ENCODE measurements around the gene HIVEP2. TPM values are rescaled to one million over a fixed set of nuclear protein-coding genes. Genes with fewer than 3 reads are reported as not detected.

HIVEP2 gene
- total and polyA plus RNA-seq, 2 of the 4 experiments (the other 2 are of a cell fraction), result 4.3 to 11.3 TPM

DNA sequence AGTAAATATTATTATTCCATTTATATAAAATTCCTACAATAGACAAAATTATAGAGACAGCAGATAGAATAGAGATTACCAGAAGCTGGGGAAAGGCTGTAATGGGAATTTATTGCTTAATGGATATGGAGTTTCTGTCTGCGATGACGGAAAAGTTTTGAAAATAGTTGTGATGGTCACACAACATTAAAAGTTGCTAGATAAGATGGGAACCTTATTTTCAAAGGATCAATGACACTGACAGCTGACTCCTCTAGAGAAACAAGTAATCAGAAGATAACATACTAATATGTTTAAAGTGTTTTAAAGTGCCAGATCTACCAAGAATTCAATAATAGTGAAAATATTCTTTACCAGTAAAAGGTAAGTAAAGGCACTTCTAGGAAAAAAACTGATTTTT is 236.3 kb downstream of the HIVEP2 start:
- H3K9ac ChIP-seq (ENCODE audit: low read depth, low read length), result no peak overlapping the region
- H3K27me3 ChIP-seq (ENCODE audit: control insufficient read depth, insufficient read depth, low read length), result peaks cover 2% of the 10 kb centered on the region; the same call in 1 of the 2 replicates
- no TSS peak for BruUV-seq (replicated peaks)
- H3K27ac ChIP-seq (ENCODE audit: insufficient read depth, low read length), result no peak overlapping the region
- POLR2A ChIA-PET (ENCODE audit: unreplicated experiment), result no interaction called here
- no peak overlapping the region for H4K91ac ChIP-seq (ENCODE audit: insufficient read depth, low read depth, low read length)
- no peaks in the 10 kb centered on the region for H3K9me1 ChIP-seq (ENCODE audit: insufficient read depth, low read length)
- TF ChIP-seq, protein P1, sequence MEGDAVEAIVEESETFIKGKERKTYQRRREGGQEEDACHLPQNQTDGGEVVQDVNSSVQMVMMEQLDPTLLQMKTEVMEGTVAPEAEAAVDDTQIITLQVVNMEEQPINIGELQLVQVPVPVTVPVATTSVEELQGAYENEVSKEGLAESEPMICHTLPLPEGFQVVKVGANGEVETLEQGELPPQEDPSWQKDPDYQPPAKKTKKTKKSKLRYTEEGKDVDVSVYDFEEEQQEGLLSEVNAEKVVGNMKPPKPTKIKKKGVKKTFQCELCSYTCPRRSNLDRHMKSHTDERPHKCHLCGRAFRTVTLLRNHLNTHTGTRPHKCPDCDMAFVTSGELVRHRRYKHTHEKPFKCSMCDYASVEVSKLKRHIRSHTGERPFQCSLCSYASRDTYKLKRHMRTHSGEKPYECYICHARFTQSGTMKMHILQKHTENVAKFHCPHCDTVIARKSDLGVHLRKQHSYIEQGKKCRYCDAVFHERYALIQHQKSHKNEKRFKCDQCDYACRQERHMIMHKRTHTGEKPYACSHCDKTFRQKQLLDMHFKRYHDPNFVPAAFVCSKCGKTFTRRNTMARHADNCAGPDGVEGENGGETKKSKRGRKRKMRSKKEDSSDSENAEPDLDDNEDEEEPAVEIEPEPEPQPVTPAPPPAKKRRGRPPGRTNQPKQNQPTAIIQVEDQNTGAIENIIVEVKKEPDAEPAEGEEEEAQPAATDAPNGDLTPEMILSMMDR (conservative IDR thresholded peaks at IDR 0.05; ENCODE audit: low read depth, low read length), result no peak
- TF ChIP-seq USF2 (IDR thresholded peaks at IDR 0.05; ENCODE audit: low read depth, low read length) (no peak), CEBPB (IDR thresholded peaks at IDR 0.05; ENCODE audit: low read depth, low read length) (no peak), MAFK (IDR thresholded peaks at IDR 0.05; ENCODE audit: low read depth, low read length) (no peak), RAD21 (IDR thresholded peaks at IDR 0.05; ENCODE audit: low read length) (no peak), ELK1 (IDR thresholded peaks at IDR 0.05; ENCODE audit: borderline replicate concordance, low read depth, low read length) (no peak), MAZ (IDR thresholded peaks at IDR 0.05; ENCODE audit: borderline replicate concordance, low read depth, low read length) (no peak), FOS (IDR thresholded peaks at IDR 0.05; ENCODE audit: low read depth, low read length) (no peak), SMC3 (IDR thresholded peaks at IDR 0.05; ENCODE audit: low read depth, low read length) (no peak), RFX5 (IDR thresholded peaks at IDR 0.05; ENCODE audit: low read depth, low read length) (no peak), NFE2L2 (IDR thresholded peaks at IDR 0.05; ENCODE audit: low read depth, low read length) (no peak), POLR2A (IDR thresholded peaks at IDR 0.05; ENCODE audit: low read depth, low read length) (no peak), MXI1 (IDR thresholded peaks at IDR 0.05; ENCODE audit: borderline replicate concordance, low read depth, low read length) (no peak), CHD1 (IDR thresholded peaks at IDR 0.05; ENCODE audit: low read depth, low read length) (no peak), RCOR1 (IDR thresholded peaks at IDR 0.05; ENCODE audit: insufficient replicate concordance, low read length) (no peak), BHLHE40 (IDR thresholded peaks at IDR 0.05; ENCODE audit: low read depth, low read length) (no peak)
- no peak overlapping the region for H2BK5ac ChIP-seq (ENCODE audit: low read depth, low read length, poor library complexity, severe bottlenecking)
- H4K5ac ChIP-seq (ENCODE audit: low read depth, low read length), result no peak overlapping the region
- no peak overlapping the region for H4K8ac ChIP-seq (ENCODE audit: low read depth in 2 of 2, low read length in 2 of 2)
- no peaks in the 10 kb centered on the region for H3K9me3 ChIP-seq (ENCODE audit: control insufficient read depth, insufficient read depth, low read length)
- no peak overlapping the region for H3K4me3 ChIP-seq (ENCODE audit: insufficient read depth, low read depth, low read length)
- no peak overlapping the region for H3K4me2 ChIP-seq (ENCODE audit: low read depth, low read length)
- H3K36me3 ChIP-seq (ENCODE audit: control insufficient read depth, insufficient read depth, low read length), result no peaks in the 10 kb centered on the region
- in situ Hi-C loops (cut with MboI; ENCODE audit: low sequenced_read_pairs) (no loop called here), intact Hi-C loops (cut with micrococcal nuclease) (no loop called here), dilution Hi-C loops (cut with HindIII; ENCODE audit: low sequenced_read_pairs, unreplicated experiment) (no loop called here)
- no peak overlapping the region for H2BK120ac ChIP-seq (ENCODE audit: low read depth, low read length)
- no peak overlapping the region for H2BK15ac ChIP-seq (ENCODE audit: low read depth, low read length)
- ATAC-seq (ENCODE audit: low read depth) (no peak), DNase-seq (no peak)
- H2BK20ac ChIP-seq (ENCODE audit: low read depth, low read length), result no peak overlapping the region
- no peaks in the 10 kb centered on the region for H4K20me1 ChIP-seq (ENCODE audit: insufficient read depth, low read length)
- no peak overlapping the region for H2AFZ ChIP-seq (replicated peaks; ENCODE audit: low read length, poor library complexity)
- H2AK5ac ChIP-seq (ENCODE audit: low read depth, low read length), result no peak overlapping the region
- no CpG with 5 or more reads among the region's 2 CpGs for WGBS, 2 experiments (ENCODE audit: extremely low coverage in 2 of 2, insufficient read length in 1 of 2)
- no peak overlapping the region for H3K23ac ChIP-seq (ENCODE audit: low read depth, low read length)
- H3K79me1 ChIP-seq (ENCODE audit: low read depth in 1 of 2, low read length in 2 of 2), result no peaks in the 10 kb centered on the region
- CTCF ChIA-PET, result interaction anchor here (0.6 kb wide), 1 partner anchor 394 kb away, joined by 4 read pairs; no protein-coding TSS in a partner anchor
- no peak overlapping the region for H3K56ac ChIP-seq (ENCODE audit: extremely low read depth, insufficient read depth, low read length)
- no peak overlapping the region for H3K18ac ChIP-seq (ENCODE audit: low read depth, low read length)
- no peaks in the 10 kb centered on the region for H3K4me1 ChIP-seq (ENCODE audit: control insufficient read depth, insufficient read depth, low read length)
- no peak overlapping the region for H3K4ac ChIP-seq (ENCODE audit: low read depth, low read length)
- H2AK9ac ChIP-seq (replicated peaks; ENCODE audit: low read depth, low read length, poor library complexity), result no peak overlapping the region
- no peak overlapping the region for H3K14ac ChIP-seq (replicated peaks; ENCODE audit: low read depth, low read length)
